ENCODE data around the gene TFF2. TPM values are rescaled to one million over a fixed set of nuclear protein-coding genes. Genes with fewer than 3 reads are reported as not detected.

TFF2 gene
- total and polyA plus RNA-seq, 11 donors, result not detected

GRCh38 chr21:42384156-42384945 is 33.6 kb upstream of the TFF2 start:
- peaks cover 0 to 15% (median 4%) of the 10 kb centered on the region in 12 donors for H3K9me3 ChIP-seq
- DNase-seq (no peak), ATAC-seq (no peak)
- H3K4me3 ChIP-seq, result no peak overlapping the region
- no peak for TF ChIP-seq POLR2A (IDR thresholded peaks at IDR 0.05)
- no peak for TF ChIP-seq CTCF (IDR thresholded peaks at IDR 0.05)
- 71 to 81% (median 78%) methylated on average over 8 of the region's 8 CpGs for WGBS, 4 donors
- H3K4me1 ChIP-seq, result peaks cover 0 to 6% (median 0%) of the 10 kb centered on the region in 12 donors
- no peaks in the 10 kb centered on the region for H3K36me3 ChIP-seq
- H3K27ac ChIP-seq, result no peak overlapping the region
- intact Hi-C loops (cut with DNase I), result loop anchor here in 1 of 10 donors (5.0 kb wide), 1 partner anchor 237 kb away; no protein-coding TSS in a partner anchor
- H3K27me3 ChIP-seq, result peaks cover 0 to 11% (median 0%) of the 10 kb centered on the region in 9 donors

DNA sequence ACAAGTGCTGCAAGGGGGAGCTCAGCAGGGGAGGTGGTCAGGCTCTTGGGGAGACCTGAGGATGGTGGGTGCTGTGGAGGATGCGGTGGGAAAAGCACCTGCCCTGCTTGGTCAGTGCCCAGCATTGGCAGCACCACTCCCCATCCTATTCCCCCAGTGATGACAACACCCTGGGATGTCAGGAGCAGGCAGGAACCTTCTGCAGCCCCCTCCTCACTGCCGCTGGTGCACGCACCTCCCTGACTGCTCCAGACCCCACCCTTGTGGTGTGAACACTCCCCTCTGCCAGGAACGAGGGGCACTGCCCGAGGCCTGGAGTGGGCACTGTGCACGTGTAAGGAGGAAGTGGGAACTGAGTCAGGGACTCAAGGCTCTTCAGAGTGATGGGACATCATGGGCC is 32.5 kb upstream of the TFF2 start:
- no peaks in the 10 kb centered on the region for H3K4me1 ChIP-seq
- no peaks in the 10 kb centered on the region for H3K36me3 ChIP-seq
- ATAC-seq, result no peak
- WGBS, 4 donors, result 81 to 88% (median 85%) methylated on average over 6 of the region's 6 CpGs
- H3K27ac ChIP-seq, result no peak overlapping the region
- intact Hi-C loops (cut with DNase I), result loop anchor here in 1 of 10 donors (5.0 kb wide), 1 partner anchor 236 kb away; no protein-coding TSS in a partner anchor
- H3K4me3 ChIP-seq, result no peak overlapping the region
- no peak for DNase-seq
- TF ChIP-seq CTCF (IDR thresholded peaks at IDR 0.05) (no peak), POLR2A (IDR thresholded peaks at IDR 0.05) (no peak)
- H3K27me3 ChIP-seq, result peaks cover 0 to 7% (median 0%) of the 10 kb centered on the region in 9 donors
- peaks cover 0 to 15% (median 4%) of the 10 kb centered on the region in 12 donors for H3K9me3 ChIP-seq

- Histone ChIP-seq H3K36me3 (no peaks in the 10 kb centered on the region), H3K27me3 (peaks cover 0 to 7% (median 0%) of the 10 kb centered on the region in 9 donors), H3K27ac (no peak overlapping the region), H3K4me1 (no peaks in the 10 kb centered on the region), H3K9me3 (peaks cover 0 to 15% (median 4%) of the 10 kb centered on the region in 12 donors), H3K4me3 (no peak overlapping the region)
- DNase-seq, result no peak
- TF ChIP-seq POLR2A (IDR thresholded peaks at IDR 0.05), result no peak
- no peak for TF ChIP-seq CTCF (IDR thresholded peaks at IDR 0.05)
- ATAC-seq, result no peak
- WGBS, 4 donors, result 85 to 94% (median 90%) methylated on average over 4 to 6 of the region's 6 CpGs
- intact Hi-C loops (cut with DNase I), result loop anchor here in 1 of 10 donors (5.0 kb wide), 1 partner anchor 236 kb away; no protein-coding TSS in a partner anchor
Measured at GRCh38 chr21:42382915-42383314, 32.1 kb upstream of the TFF2 start.

- Histone ChIP-seq H3K36me3 (no peaks in the 10 kb centered on the region), H3K4me1 (no peaks in the 10 kb centered on the region), H3K27ac (no peak overlapping the region), H3K4me3 (no peak overlapping the region), H3K27me3 (peaks cover 0 to 4% (median 0%) of the 10 kb centered on the region in 9 donors), H3K9me3 (peaks cover 0 to 15% (median 4%) of the 10 kb centered on the region in 12 donors)
- no peak for ATAC-seq
- 36 to 61% (median 42%) methylated on average over 1 of the region's 1 CpG for WGBS, 4 donors
- TF ChIP-seq POLR2A (IDR thresholded peaks at IDR 0.05) (no peak), CTCF (IDR thresholded peaks at IDR 0.05) (peak in 10 of 12 donors; percentile 11 to 52 (median 32))
- intact Hi-C loops (cut with DNase I), result loop anchor here in 1 of 10 donors (5.0 kb wide), 1 partner anchor 234 kb away; no protein-coding TSS in a partner anchor
- no peak for DNase-seq
Measured at GRCh38 chr21:42381347-42381984, 30.7 kb upstream of the TFF2 start.
